Measurements from ENCODE around the gene ILK. TPM values are rescaled to one million over a fixed set of nuclear protein-coding genes. Genes with fewer than 3 reads are reported as not detected.

ILK gene
- total and polyA plus RNA-seq, 10 of the 15 experiments (the other 5 are each of a cell fraction or from before 2014, with no cell fraction given) = 51.8 to 163 (median 92.0) TPM

- no peak for TF ChIP-seq SRF (IDR thresholded peaks at IDR 0.05; ENCODE audit: low read depth in 2 of 2, low read length in 2 of 2)
- TF ChIP-seq ESRRA (IDR thresholded peaks at IDR 0.05; ENCODE audit: low read length) = no peak
Observed at GRCh38 chr11:6655790-6656583, 52.4 kb downstream of the ILK start, which contains the start of gene DCHS1 (continued).

GRCh38 chr11:6656584-6656915 lies 53.0 kb downstream of the ILK start:
- FAIRE-seq (no peak), ATAC-seq (no peak), DNase-seq (ENCODE audit: low read depth, low spot score) (no peak)
- in situ Hi-C loops (cut with MboI) (no loop called here), intact Hi-C loops (cut with micrococcal nuclease; ENCODE audit: unreplicated experiment) (no loop called here)
- TF ChIP-seq ZZZ3 (IDR thresholded peaks at IDR 0.05; ENCODE audit: control insufficient read depth, insufficient read length, low read depth) = no peak
- TF ChIP-seq MTA3 (IDR thresholded peaks at IDR 0.05; ENCODE audit: borderline replicate concordance, low read length) = no peak
- no peak for TF ChIP-seq E2F4 (IDR thresholded peaks at IDR 0.05; ENCODE audit: low read depth, low read length)
- no peak for TF ChIP-seq ZNF217 (IDR thresholded peaks at IDR 0.05)
- RAD21 ChIA-PET (ENCODE audit: unreplicated experiment) = no interaction called here
- no peak overlapping the region for H2AFZ ChIP-seq (ENCODE audit: control insufficient read depth, low read depth, low read length)
- H3K4me2 ChIP-seq (ENCODE audit: control insufficient read depth, insufficient read depth) = no peak overlapping the region
- BruUV-seq (replicated peaks) = no TSS peak
- no peaks in the 10 kb centered on the region for H3K79me2 ChIP-seq (ENCODE audit: control insufficient read depth, insufficient read depth, low read length)
- 59% methylated on average over 4 of the region's 4 CpGs for WGBS (ENCODE audit: insufficient coverage, insufficient replicate concordance, low lambda C conversion rate, missing lambda C conversion rate)
- no peaks in the 10 kb centered on the region for H3K4me1 ChIP-seq (ENCODE audit: control insufficient read depth, insufficient read depth, low read length)
- no peaks in the 10 kb centered on the region for H4K20me1 ChIP-seq (ENCODE audit: control insufficient read depth, insufficient read depth)
- POLR2A ChIA-PET = no interaction called here
- SMC1A ChIA-PET (ENCODE audit: uncharacterized antibody, unreplicated experiment) = interaction anchor here (0.7 kb wide), 1 partner anchor 44 kb away, joined by 3 read pairs; no protein-coding TSS in a partner anchor
- no peaks in the 10 kb centered on the region for H3K36me3 ChIP-seq (ENCODE audit: control insufficient read depth in 2 of 2, insufficient read depth in 2 of 2, low read length in 1 of 2)
- CTCF ChIA-PET = interaction anchor here (4.5 kb wide), 1 partner anchor 8 kb away, joined by 22 read pairs; no protein-coding TSS in a partner anchor
- no peaks in the 10 kb centered on the region for H3K9me3 ChIP-seq (replicated peaks; ENCODE audit: control insufficient read depth, insufficient read depth, low read length)
- no peak overlapping the region for H3K9ac ChIP-seq (ENCODE audit: control insufficient read depth, insufficient read depth, low read length)
- peaks cover 4% of the 10 kb centered on the region in 2 experiments for H3K27me3 ChIP-seq (replicated peaks in 1 of 2; ENCODE audit: control insufficient read depth in 2 of 2, insufficient read depth in 2 of 2, low read length in 1 of 2)
- no peak overlapping the region for H3K27ac ChIP-seq (ENCODE audit: control insufficient read depth, insufficient read depth)
- H3K4me3 ChIP-seq = no peak overlapping the region

All from GM12878 (cell line).